B cell (primary cell): ENCODE data around the gene ARL9. TPM values are rescaled to one million over a fixed set of nuclear protein-coding genes. Genes with fewer than 3 reads are reported as not detected.
A peak's percentile ranks its signal among the peaks of the same experiment; 100 is the strongest.

Experiments
- ATAC-seq: fragments of 200-7000 bp; cut with Tn5 transposase; one replicate; pipeline ENCODE4 v1.10.0; 2021; ENCODE audit warnings: low read depth, mild to moderate bottlenecking, moderate number of reproducible peaks, moderate library complexity
- CTCF ChIA-PET: fragments of 350-600 bp; sonication (Branson Sonifier 250); formaldehyde crosslinking; loops from one replicate; lab custom pipeline; 2021; ENCODE audit warnings: antibody characterized with exemption, inconsistent platforms; lab: Charles Lee
- POLR2A ChIA-PET: fragments of 350-600 bp; sonication (Branson Sonifier 250); formaldehyde crosslinking; loops from one replicate; lab custom pipeline; 2021; ENCODE audit warnings: antibody characterized with exemption; lab: Charles Lee
- DNase-seq: peaks from one replicate; pipeline ENCODE4 v3.0.0; 2013
- H2AFZ ChIP-seq: 2 replicates; pipeline ENCODE4 v1.6.1; 2012; ENCODE audit warnings: mild to moderate bottlenecking, low read depth, low read length; ENCODE audit not compliant: insufficient read depth, poor library complexity, severe bottlenecking
- H3K27ac ChIP-seq, 2 donors: 1 replicate in 1 of 2; 2 replicates in 1 of 2; pipeline ENCODE4 v1.5.1; 2012 to 2013; ENCODE audit warnings: low read length in 2 of 2, mild to moderate bottlenecking in 2 of 2, moderate library complexity in 1 of 2
- H3K27me3 ChIP-seq, 4 experiments: fragments of 200-600 bp in 1 of 4; sonication (generic) in 1 of 4; replicated peaks in 1 of 4; 1 replicate in 2 of 4; 2 replicates in 2 of 4; pipeline versions ENCODE4 v1.6.1 to v1.7.0; 2013 to 2016; ENCODE audit warnings: low read length in 3 of 4, mild to moderate bottlenecking in 2 of 4, mixed read lengths in 1 of 4, moderate library complexity in 1 of 4; ENCODE audit not compliant: insufficient read depth in 4 of 4, control insufficient read depth in 3 of 4; ENCODE audit errors: control extremely low read depth in 1 of 4
- H3K36me3 ChIP-seq, 2 experiments: replicated peaks in 1 of 2; 1 replicate in 1 of 2; 2 replicates in 1 of 2; pipeline versions ENCODE4 v1.6.1 to v1.7.1; 2013; ENCODE audit warnings: low read length in 1 of 2; ENCODE audit not compliant: insufficient read depth in 2 of 2, control insufficient read depth in 1 of 2; ENCODE audit errors: control extremely low read depth in 1 of 2, extremely low read depth in 1 of 2
- H3K4me1 ChIP-seq, 2 donors: fragments of 200-600 bp in 1 of 2; sonication (generic) in 1 of 2; 1 replicate in 1 of 2; 2 replicates in 1 of 2; pipeline versions ENCODE4 v1.5.1 to v1.6.1; 2013 to 2017; ENCODE audit warnings: low read length in 2 of 2; ENCODE audit not compliant: control insufficient read depth in 2 of 2, insufficient read depth in 2 of 2
- H3K4me2 ChIP-seq: replicated peaks from 2 replicates; pipeline ENCODE3; 2012; ENCODE audit warnings: mild to moderate bottlenecking, low read depth, low read length; ENCODE audit not compliant: poor library complexity, severe bottlenecking
- H3K4me3 ChIP-seq, 5 experiments: fragments of 200-600 bp in 1 of 5; sonication (generic) in 1 of 5; 1 replicate in 3 of 5; 2 replicates in 2 of 5; pipeline versions ENCODE4 v1.5.1 to v1.7.0; 2011 to 2016; ENCODE audit warnings: low read length in 4 of 5, mild to moderate bottlenecking in 4 of 5, low read depth in 2 of 5, control low read depth in 1 of 5, moderate library complexity in 1 of 5; ENCODE audit not compliant: insufficient read depth in 1 of 5; ENCODE audit errors: control extremely low read depth in 1 of 5, extremely low read depth in 1 of 5
- H3K79me2 ChIP-seq: fragments of 200-600 bp; sonication (generic); one replicate; pipeline ENCODE4 v1.6.0; 2016; ENCODE audit warnings: low read length; ENCODE audit not compliant: control insufficient read depth, insufficient read depth
- H3K9ac ChIP-seq: fragments of 200-600 bp; sonication (generic); 2 replicates; pipeline ENCODE4 v1.6.1; 2017; ENCODE audit warnings: mild to moderate bottlenecking, low read length, moderate library complexity
- H3K9me3 ChIP-seq, 3 donors: one replicate each; pipeline versions ENCODE4 v1.6.1 to v1.7.1; 2013; ENCODE audit warnings: low read length in 2 of 3; ENCODE audit not compliant: control insufficient read depth in 2 of 3, insufficient read depth in 1 of 3; ENCODE audit errors: control extremely low read depth in 1 of 3
- H4K20me1 ChIP-seq: 2 replicates; pipeline ENCODE4 v1.6.0; 2012; ENCODE audit warnings: mild to moderate bottlenecking, low read length; ENCODE audit not compliant: insufficient read depth, control insufficient read depth, poor library complexity, severe bottlenecking
- H3K27ac Mint-ChIP-seq: one replicate; pipeline ENCODE4 v1.8.0; 2021; ENCODE audit warnings: mixed read lengths
- H3K27me3 Mint-ChIP-seq: one replicate; pipeline ENCODE4 v1.8.0; 2021; ENCODE audit warnings: mixed read lengths
- H3K4me1 Mint-ChIP-seq: one replicate; pipeline ENCODE4 v1.8.0; 2021; ENCODE audit warnings: mixed read lengths
- H3K4me3 Mint-ChIP-seq: one replicate; pipeline ENCODE4 v1.8.0; 2021; ENCODE audit warnings: mixed read lengths
- H3K9me3 Mint-ChIP-seq: one replicate; pipeline ENCODE4 v1.8.0; 2022; ENCODE audit warnings: mixed read lengths; ENCODE audit not compliant: insufficient read depth
- CTCF ChIP-seq: fragments of 200-600 bp; IDR thresholded peaks from one replicate; pipeline ENCODE4 v1.8.0; 2022; ENCODE audit warnings: antibody characterized with exemption, mild to moderate bottlenecking
- EZH2 ChIP-seq: IDR thresholded peaks from 2 replicates; pipeline ENCODE4 v1.6.1; 2012; ENCODE audit warnings: borderline replicate concordance, low read depth, mild to moderate bottlenecking, moderate library complexity, low read length; ENCODE audit not compliant: insufficient read depth, poor library complexity, severe bottlenecking
- WGBS: methylation state at CpG from one replicate; pipeline ENCODE4 v1.1.5; 2013; ENCODE audit warnings: missing lambda C conversion rate; ENCODE audit not compliant: insufficient coverage; 5-methylcytosine and 5-hydroxymethylcytosine counted together
- intact Hi-C: fragments of 100-400 bp; cut with micrococcal nuclease; formaldehyde crosslinking; loops from one replicate; pipeline ENCODE4 v1.10.0; 2022
- polyA minus RNA-seq: library from RNA; depleted of rRNA, polyadenylated mRNA; stranded (reverse); fragments of >200 nt; gene quantifications from 2 replicates; pipeline ENCODE4 v1.2.3, GENCODE V29; 2012
- polyA plus RNA-seq: library from polyadenylated mRNA; depleted of rRNA; stranded (reverse); fragments of >200 nt; gene quantifications from 2 replicates; pipeline ENCODE4 v1.2.3, GENCODE V29; 2012
- total RNA-seq, 2 donors: library from RNA; stranded (reverse); fragments of 120-200 nt in 1 of 2; gene quantifications; 1 replicate in 1 of 2; 2 replicates in 1 of 2; pipeline versions ENCODE4 v1.2.3 to v1.2.4, GENCODE V29; 2013 to 2022

The ARL9 gene
- total RNA-seq (0.17 and 0.27 TPM in 2 replicates), polyA plus RNA-seq (not detected in 2 replicates), polyA minus RNA-seq (not detected in 2 replicates)
- total RNA-seq (2013), result 0.12 TPM

- WGBS, result 7% methylated on average over 56 of the region's 56 CpGs
- CTCF ChIA-PET, result no interaction called here
- peaks cover 17% of the 10 kb centered on the region for H3K4me1 Mint-ChIP-seq
- peaks cover 1 to 15% of the 10 kb centered on the region in 2 experiments for H3K36me3 ChIP-seq
- H3K4me2 ChIP-seq, result peak within 1 kb of the TSS; percentile 84
- H3K79me2 ChIP-seq, result no peaks in the 10 kb centered on the region
- peak within 1 kb of the TSS; percentile 78 for H2AFZ ChIP-seq
- H3K9me3 Mint-ChIP-seq, result no peaks in the 10 kb centered on the region
- H3K4me3 ChIP-seq, result peak within 1 kb of the TSS; percentile 17 to 65 (median 55)
- H3K9me3 ChIP-seq, result no peaks in the 10 kb centered on the region
- no peaks in the 10 kb centered on the region for H3K27me3 Mint-ChIP-seq
- POLR2A ChIA-PET, result no interaction called here
- H3K9ac ChIP-seq, result peak within 1 kb of the TSS; percentile 63
- ATAC-seq (peak; percentile 87), DNase-seq (peak; percentile 75)
- H3K27ac ChIP-seq, result peak within 1 kb of the TSS in 1 of 2 donors; percentile 29
- peak within 1 kb of the TSS; percentile 74 for H3K27ac Mint-ChIP-seq
- H3K4me3 Mint-ChIP-seq, result peak within 1 kb of the TSS; percentile 94
- no peaks in the 10 kb centered on the region for H4K20me1 ChIP-seq
- H3K27me3 ChIP-seq, result peaks cover 0 to 10% (median 0%) of the 10 kb centered on the region in 4 experiments
- H3K4me1 ChIP-seq, result peaks cover 13 to 17% of the 10 kb centered on the region in 2 donors
- TF ChIP-seq CTCF, result no peak
- TF ChIP-seq EZH2, result no peak
- intact Hi-C loops, result no loop called here
Observed at GRCh38 chr4:56505269-56506130, at the start of gene ARL9. Gene ARL9 (plus strand): TSS chr4:56505791. CDS start chr4:56505863, 72 bp downstream.

GRCh38 chr4:56460085-56460484 is 45.5 kb upstream of the ARL9 start:
- H3K27me3 ChIP-seq, result no peaks in the 10 kb centered on the region
- no peaks in the 10 kb centered on the region for H3K9me3 ChIP-seq
- H3K4me2 ChIP-seq, result no peak overlapping the region
- H3K79me2 ChIP-seq, result peaks cover 32% of the 10 kb centered on the region
- CTCF ChIA-PET, result no interaction called here
- no peak overlapping the region for H3K27ac ChIP-seq
- H3K4me3 Mint-ChIP-seq, result no peak overlapping the region
- peaks cover 11% of the 10 kb centered on the region for H3K4me1 Mint-ChIP-seq
- ATAC-seq, result no peak
- POLR2A ChIA-PET, result no interaction called here
- no peak overlapping the region for H3K4me3 ChIP-seq
- H3K4me1 ChIP-seq, result no peaks in the 10 kb centered on the region
- TF ChIP-seq EZH2, result no peak
- TF ChIP-seq CTCF, result no peak
- peaks cover 4 to 33% of the 10 kb centered on the region in 2 experiments for H3K36me3 ChIP-seq
- no peak for DNase-seq
- H4K20me1 ChIP-seq, result peaks cover 16% of the 10 kb centered on the region
- H3K27ac Mint-ChIP-seq, result no peak overlapping the region
- no peaks in the 10 kb centered on the region for H3K27me3 Mint-ChIP-seq
- intact Hi-C loops, result loop anchor here (10.0 kb wide), 3 partner anchors 605 to 1065 kb away; partner anchors contain the start of genes CLOCK, EXOC1 and TMEM165
- H2AFZ ChIP-seq, result no peak overlapping the region
- H3K9ac ChIP-seq, result no peak overlapping the region
- no peaks in the 10 kb centered on the region for H3K9me3 Mint-ChIP-seq
- WGBS, result 95% methylated on average over 3 of the region's 3 CpGs
